ENCODE measurements around the gene PIEZO2. TPM values are rescaled to one million over a fixed set of nuclear protein-coding genes. Genes with fewer than 3 reads are reported as not detected.

The PIEZO2 gene
- polyA plus RNA-seq, 1 donor (not counting 4 experiments of a cell fraction or from before 2014, with no cell fraction given) = not detected

DNA sequence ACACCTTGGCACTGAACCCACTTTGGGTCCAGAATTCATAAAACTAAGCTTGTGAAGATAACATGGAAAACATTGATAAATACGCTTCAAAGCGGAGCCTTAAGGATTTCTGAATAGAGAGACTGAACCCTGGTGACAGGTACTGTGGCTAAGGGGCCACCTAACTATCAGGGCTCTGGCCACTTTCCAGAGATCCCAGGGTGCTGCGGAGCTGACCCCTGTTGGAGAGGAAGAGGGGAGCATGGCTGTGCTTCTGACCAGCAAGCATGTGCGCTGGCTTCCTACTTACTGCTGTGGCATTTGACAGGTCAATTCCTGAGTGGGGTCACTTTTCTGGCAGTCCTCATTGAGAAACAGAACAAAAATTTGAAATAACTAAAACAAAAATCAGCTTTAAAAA, 395.2 kb downstream of the PIEZO2 start:
- no peaks in the 10 kb centered on the region for H3K9me3 ChIP-seq (ENCODE audit: control insufficient read depth, low read depth, low read length)
- H3K27ac ChIP-seq (ENCODE audit: control insufficient read depth, insufficient read depth, low read length) = no peak overlapping the region
- TF ChIP-seq EZH2 (IDR thresholded peaks at IDR 0.05; ENCODE audit: low read length) = no peak
- no peak for TF ChIP-seq CTCF (optimal IDR thresholded peaks at IDR 0.05 in 1 of 3, IDR thresholded peaks at IDR 0.05 in 1 of 3, conservative IDR thresholded peaks at IDR 0.05 in 1 of 3; ENCODE audit: extremely low read depth in 1 of 3, insufficient read depth in 2 of 3, low read length in 3 of 3)

DNA sequence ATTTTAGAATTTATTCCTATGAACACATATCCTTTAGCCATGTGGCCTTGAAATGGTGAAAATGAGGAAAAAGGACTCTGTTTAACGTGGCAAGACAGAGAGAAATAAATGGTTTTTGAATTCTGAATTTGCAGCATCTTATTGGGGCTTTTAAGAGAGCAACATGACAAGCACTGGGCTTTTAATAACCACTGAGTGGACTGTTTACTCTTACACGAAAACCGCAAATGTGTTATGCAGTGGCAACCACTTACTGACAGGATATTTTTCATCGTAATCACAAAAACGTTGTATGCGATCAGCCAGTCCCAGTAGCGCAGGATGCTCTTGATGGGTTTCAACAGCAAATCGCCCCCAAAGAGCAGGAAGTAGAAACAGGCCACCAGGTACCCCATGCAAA, 397.0 kb downstream of the PIEZO2 start:
- Histone ChIP-seq H3K9me3 (ENCODE audit: control insufficient read depth, low read depth, low read length) (no peaks in the 10 kb centered on the region), H3K4me2 (ENCODE audit: control insufficient read depth, extremely low read depth, insufficient read depth, low read depth, low read length) (no peak overlapping the region), H4K20me1 (ENCODE audit: control insufficient read depth, extremely low read depth, insufficient read depth, low read length) (no peaks in the 10 kb centered on the region), H3K79me2 (ENCODE audit: control insufficient read depth, insufficient read depth, low read length) (no peaks in the 10 kb centered on the region), H3K4me3 (ENCODE audit: control insufficient read depth in 2 of 3, extremely low read depth in 1 of 3, insufficient read depth in 2 of 3, low read depth in 1 of 3, low read length in 3 of 3) (no peak overlapping the region), H2AFZ (ENCODE audit: control insufficient read depth, low read length) (no peak overlapping the region), H3K27me3 (ENCODE audit: control insufficient read depth, extremely low read depth, insufficient read depth, low read length) (no peaks in the 10 kb centered on the region), H3K9me1 (ENCODE audit: control insufficient read depth, extremely low read depth, insufficient read depth, low read length) (no peaks in the 10 kb centered on the region), H3K4me1 (ENCODE audit: control insufficient read depth, extremely low read depth, insufficient read depth, low read length) (no peaks in the 10 kb centered on the region), H3K36me3 (ENCODE audit: control insufficient read depth in 2 of 2, extremely low read depth in 1 of 2, insufficient read depth in 2 of 2, low read length in 2 of 2) (no peaks in the 10 kb centered on the region), H3K27ac (ENCODE audit: control insufficient read depth, insufficient read depth, low read length) (no peak overlapping the region), H3K9ac (ENCODE audit: control insufficient read depth, extremely low read depth, insufficient read depth, low read length) (no peak overlapping the region)
- TF ChIP-seq CTCF (optimal IDR thresholded peaks at IDR 0.05 in 1 of 3, IDR thresholded peaks at IDR 0.05 in 1 of 3, conservative IDR thresholded peaks at IDR 0.05 in 1 of 3; ENCODE audit: extremely low read depth in 1 of 3, insufficient read depth in 2 of 3, low read length in 3 of 3) (no peak), EZH2 (IDR thresholded peaks at IDR 0.05; ENCODE audit: low read length) (no peak)
- dilution Hi-C loops (cut with MboI; ENCODE audit: extremely low pct_ligation_motif_present, low sequenced_read_pairs) = no loop called here
- no peak for DNase-seq (ENCODE audit: low read depth, low spot score)
- FAIRE-seq = no peak

More for the DNA sequence above, 395.2 kb downstream of the PIEZO2 start:
- DNase-seq (ENCODE audit: low read depth, low spot score) = no peak
- no peak for FAIRE-seq
- H3K9ac ChIP-seq (ENCODE audit: control insufficient read depth, extremely low read depth, insufficient read depth, low read length) = no peak overlapping the region
- H3K9me1 ChIP-seq (ENCODE audit: control insufficient read depth, extremely low read depth, insufficient read depth, low read length) = no peaks in the 10 kb centered on the region
- H3K36me3 ChIP-seq (ENCODE audit: control insufficient read depth in 2 of 2, extremely low read depth in 1 of 2, insufficient read depth in 2 of 2, low read length in 2 of 2) = no peaks in the 10 kb centered on the region
- dilution Hi-C loops (cut with MboI; ENCODE audit: extremely low pct_ligation_motif_present, low sequenced_read_pairs) = no loop called here
- no peak overlapping the region for H2AFZ ChIP-seq (ENCODE audit: control insufficient read depth, low read length)
- no peaks in the 10 kb centered on the region for H4K20me1 ChIP-seq (ENCODE audit: control insufficient read depth, extremely low read depth, insufficient read depth, low read length)
- H3K4me2 ChIP-seq (ENCODE audit: control insufficient read depth, extremely low read depth, insufficient read depth, low read depth, low read length) = no peak overlapping the region
- H3K4me3 ChIP-seq (ENCODE audit: control insufficient read depth in 2 of 3, extremely low read depth in 1 of 3, insufficient read depth in 2 of 3, low read depth in 1 of 3, low read length in 3 of 3) = no peak overlapping the region
- H3K4me1 ChIP-seq (ENCODE audit: control insufficient read depth, extremely low read depth, insufficient read depth, low read length) = peaks cover 3% of the 10 kb centered on the region
- no peaks in the 10 kb centered on the region for H3K79me2 ChIP-seq (ENCODE audit: control insufficient read depth, insufficient read depth, low read length)
- H3K27me3 ChIP-seq (ENCODE audit: control insufficient read depth, extremely low read depth, insufficient read depth, low read length) = no peaks in the 10 kb centered on the region

Measured in keratinocyte (primary cell).